ENCODE measurements around the gene DAP. TPM values are rescaled to one million over a fixed set of nuclear protein-coding genes. Genes with fewer than 3 reads are reported as not detected.

The DAP gene
- total and polyA plus RNA-seq, 2 of the 13 experiments (the other 11 are each of a cell fraction or from before 2014, with no cell fraction given): 22.0 to 57.5 TPM

- TF ChIP-seq HNF1A (IDR thresholded peaks at IDR 0.05; ENCODE audit: low read depth) (no peak), HNF1A (CRISPR knock-in tag; IDR thresholded peaks at IDR 0.05; ENCODE audit: borderline replicate concordance) (no peak), TERF1 (CRISPR knock-in tag; IDR thresholded peaks at IDR 0.05) (no peak), ARHGAP35 (CRISPR knock-in tag; IDR thresholded peaks at IDR 0.05; ENCODE audit: borderline replicate concordance) (no peak), SMAD9 (CRISPR knock-in tag; IDR thresholded peaks at IDR 0.05) (no peak), POGZ (CRISPR knock-in tag; IDR thresholded peaks at IDR 0.05) (no peak), MXD4 (CRISPR knock-in tag; IDR thresholded peaks at IDR 0.05) (no peak), ZMYM2 (CRISPR knock-in tag; IDR thresholded peaks at IDR 0.05) (no peak), RXRA (CRISPR knock-in tag; IDR thresholded peaks at IDR 0.05) (no peak), SNAPC4 (CRISPR knock-in tag; IDR thresholded peaks at IDR 0.05) (no peak), IKZF4 (CRISPR knock-in tag; IDR thresholded peaks at IDR 0.05; ENCODE audit: borderline replicate concordance, low read depth, not compliant biosample characterization) (no peak), STAT6 (CRISPR knock-in tag; IDR thresholded peaks at IDR 0.05; ENCODE audit: borderline replicate concordance) (no peak)
These were observed 100.2 kb downstream of the DAP start (continued) for GRCh38 chr5:10660720-10661387.

All from HepG2 (cell line).